Ovary (tissue), 3 donors: ENCODE measurements around the gene DNAH9.

ENCODE experiments used
- CTCF ChIP-seq, 3 donors: fragments of 450-650 bp in 2 of 3; fragments of 200-600 bp in 1 of 3; IDR thresholded peaks; one replicate each; pipeline versions ENCODE4 v1.5.1 to v1.8.0; 2016 to 2022; ENCODE audit warnings: antibody characterized with exemption in 3 of 3, mild to moderate bottlenecking in 1 of 3
- EP300 ChIP-seq: sonication (generic); formaldehyde crosslinking; IDR thresholded peaks from one replicate; pipeline ENCODE4 v1.6.1; 2017; ENCODE audit warnings: antibody characterized with exemption
- POLR2A ChIP-seq: fragments of 450-650 bp; IDR thresholded peaks from one replicate; pipeline ENCODE4 v1.6.1; 2017; ENCODE audit warnings: antibody characterized with exemption, mild to moderate bottlenecking, moderate library complexity
- donor health status: DM: no; HTN: no; CAD: no.

GRCh38 chr17:11618861-11619566 is 20.7 kb downstream of the DNAH9 start:
- TF ChIP-seq CTCF (IDR thresholded peaks at IDR 0.05) (no peak), POLR2A (no peak), EP300 (no peak)
